Lung microvascular endothelial cell (primary cell): ENCODE measurements around the gene ME3. TPM values are rescaled to one million over a fixed set of nuclear protein-coding genes. Genes with fewer than 3 reads are reported as not detected.
A peak's percentile ranks its signal among the peaks of the same experiment; 100 is the strongest.

ENCODE experiments used
- DNase-seq, 2 donors: peaks; one replicate each; pipeline versions ENCODE4 v3.0.0 to v3.0.0-alpha.2; 2010; ENCODE audit warnings: low read depth in 2 of 2
- total RNA-seq: library from RNA; depleted of rRNA; stranded (reverse); fragments of >200 nt; gene quantifications from 2 replicates; pipeline ENCODE4 v1.2.1, GENCODE V29; 2014

ME3 gene
- total RNA-seq, 1 donor from 2014 or later, result 23.6 TPM

DNA sequence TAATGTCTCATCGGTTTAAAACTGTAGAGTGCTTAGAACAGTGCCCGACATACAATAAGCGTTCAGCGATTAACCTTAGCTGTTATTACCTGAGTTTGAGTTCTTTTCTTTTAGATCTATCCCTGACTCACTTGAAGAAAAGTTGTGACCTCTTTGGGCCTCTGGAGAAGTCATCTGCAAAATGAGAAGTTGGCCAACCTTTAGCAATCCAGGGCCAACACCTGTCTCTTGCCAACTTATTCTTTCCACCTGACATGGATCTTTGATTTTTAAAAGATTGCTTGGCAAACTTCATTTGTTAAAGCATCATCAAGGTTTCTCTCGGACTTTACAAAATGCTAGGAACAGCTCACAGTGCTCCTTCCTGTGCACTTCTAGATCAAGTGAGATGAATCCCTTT is 208.5 kb downstream of the ME3 start:
- DNase-seq, result no peak

- peak; percentile 29 to 40 for DNase-seq
Observed at GRCh38 chr11:86463120-86463519, 209.3 kb downstream of the ME3 start.

DNA sequence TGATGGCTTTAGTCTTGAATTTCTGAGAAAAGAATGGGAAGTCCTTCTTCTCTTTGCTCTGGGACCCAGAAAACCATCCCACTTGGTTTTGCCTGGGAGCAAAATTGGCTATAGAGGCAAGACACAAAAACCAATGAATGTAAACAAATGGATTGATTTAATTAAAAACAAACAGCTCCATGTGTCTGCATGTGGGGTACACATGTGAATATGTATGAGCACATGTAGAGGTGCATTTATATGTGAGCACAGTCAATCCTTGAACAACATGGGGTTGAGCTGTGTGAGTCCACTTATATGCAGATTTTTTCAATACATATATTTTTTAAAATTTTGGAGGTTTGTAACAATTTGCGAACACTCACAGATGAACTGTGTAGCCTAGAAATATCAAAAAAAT is 210.5 kb downstream of the ME3 start:
- DNase-seq, result no peak

DNA sequence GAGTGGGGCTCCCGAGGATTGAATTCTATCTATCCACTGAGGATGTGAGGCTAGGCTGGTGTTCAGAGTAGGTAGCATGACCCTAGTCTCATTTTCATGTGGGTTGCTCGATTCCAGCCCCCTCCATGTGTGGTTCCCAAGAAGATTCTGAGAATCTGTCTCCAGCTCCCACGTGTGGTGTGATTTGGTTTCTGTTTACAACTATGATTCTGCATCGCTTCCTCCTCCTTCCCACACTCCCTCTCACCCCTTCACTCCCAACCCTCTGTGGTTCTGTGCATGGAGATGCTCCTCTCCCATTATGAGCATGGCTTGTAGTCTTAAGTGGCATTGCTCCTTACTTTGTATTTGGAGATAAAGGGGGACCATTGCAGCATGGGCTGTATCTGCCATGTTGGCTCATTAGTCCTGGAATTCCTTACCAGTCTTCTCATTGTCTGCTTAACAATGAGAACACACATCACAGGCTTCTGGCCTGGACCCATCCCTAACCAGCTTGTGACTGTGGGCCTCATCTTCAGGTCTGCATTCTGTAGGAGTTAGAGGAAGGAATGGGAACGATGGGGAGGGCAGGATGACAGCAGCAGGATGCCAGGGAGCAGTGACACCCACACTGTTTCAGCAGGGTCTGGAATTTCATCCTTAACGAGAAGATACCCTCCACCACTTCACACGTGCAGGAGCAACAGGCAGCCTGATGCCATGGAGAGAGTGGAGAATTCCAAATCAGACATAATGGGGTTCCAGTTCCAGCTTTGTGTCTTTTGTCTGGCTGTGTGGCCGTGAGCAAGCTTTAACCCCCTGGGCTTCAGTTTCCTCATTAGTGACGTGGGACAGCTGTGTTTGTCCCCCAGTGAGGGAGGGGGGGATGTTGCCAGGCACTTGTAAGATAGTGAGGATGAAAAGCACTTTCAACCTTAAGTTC is 211.7 kb downstream of the ME3 start:
- DNase-seq, result peak; percentile 57 to 77

DNA sequence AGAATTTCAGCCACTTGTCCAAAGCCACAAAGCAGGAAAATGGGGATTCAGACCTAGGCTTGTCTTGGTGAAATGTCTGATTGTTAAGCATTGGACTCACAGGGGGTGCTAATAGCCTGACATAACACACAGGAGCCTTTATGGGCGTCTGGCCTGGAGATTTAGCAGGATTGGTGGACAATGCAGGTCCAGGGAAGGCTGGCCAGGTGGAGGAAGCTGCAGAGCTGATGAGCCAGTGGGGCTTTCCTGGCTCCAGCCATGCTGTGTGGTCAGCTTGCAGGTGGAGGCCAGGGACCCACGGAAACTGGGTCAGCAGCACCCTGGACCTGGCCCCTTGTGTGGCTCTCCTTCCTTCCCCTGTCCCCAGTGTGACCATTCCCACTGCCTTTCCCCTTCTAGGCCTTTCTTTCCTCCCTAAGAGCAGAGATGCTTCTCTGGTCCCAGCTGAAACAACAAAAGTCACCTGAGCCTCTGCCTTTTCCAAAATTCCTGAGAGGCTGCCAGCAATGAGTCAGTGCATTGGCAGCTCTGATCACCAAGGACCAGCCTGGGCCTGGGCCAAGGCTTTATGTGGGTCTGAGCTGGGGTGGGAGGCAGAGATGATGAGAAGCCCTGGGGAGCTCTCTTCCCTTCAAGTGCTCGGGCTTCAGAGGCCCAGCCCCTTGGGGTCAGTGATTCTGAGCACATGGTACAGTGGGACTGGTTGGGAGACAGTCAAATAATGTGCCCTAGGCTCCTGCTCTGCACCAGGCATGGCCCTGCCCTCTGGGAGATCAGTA is 212.5 kb downstream of the ME3 start:
- DNase-seq, result peak; percentile 97 to 99

- peak; percentile 65 to 71 for DNase-seq
Observed at GRCh38 chr11:86459002-86459385, 213.4 kb downstream of the ME3 start.

- no peak for DNase-seq
Observed at GRCh38 chr11:86458294-86459001, 214.0 kb downstream of the ME3 start.

- peak; percentile 90 to 91 for DNase-seq
Observed at GRCh38 chr11:86456075-86456939, 216.1 kb downstream of the ME3 start.

DNA sequence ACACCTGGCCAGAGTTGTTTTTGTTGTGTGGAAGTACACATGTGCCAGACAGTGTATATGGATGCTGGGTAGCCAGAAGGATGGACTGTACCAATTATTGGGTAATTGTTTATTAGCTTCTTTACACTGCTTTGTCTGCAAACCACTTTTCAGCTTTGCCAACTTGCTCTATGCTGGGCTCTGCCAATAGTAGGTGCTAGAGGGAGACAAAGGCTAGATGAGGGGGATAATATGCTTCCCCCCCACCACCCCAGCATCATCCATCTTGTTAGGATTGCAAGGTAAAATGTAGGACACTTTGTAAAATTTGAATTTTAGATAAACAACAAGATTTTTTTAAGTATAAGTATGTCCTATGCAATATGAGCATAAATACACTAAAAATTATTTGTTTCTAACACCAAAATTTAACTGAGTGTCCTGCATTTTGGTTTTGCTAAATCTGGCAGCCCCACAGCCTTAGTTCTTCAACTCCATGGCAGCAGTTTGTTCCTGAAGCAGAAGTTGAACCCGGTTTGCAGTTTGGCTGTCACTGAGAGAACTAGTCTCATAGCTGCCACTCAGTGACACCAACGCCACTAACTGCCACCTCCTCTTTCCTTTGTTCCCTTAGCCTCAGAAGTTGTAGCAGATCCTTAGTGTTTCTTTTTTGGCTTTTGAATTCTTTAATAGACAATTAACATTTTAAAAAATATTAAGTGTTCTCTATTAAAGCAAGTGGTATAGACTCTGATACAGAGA is 219.0 kb downstream of the ME3 start:
- DNase-seq, result no peak

- no peak for DNase-seq
Observed at GRCh38 chr11:86449993-86450629, 222.3 kb downstream of the ME3 start.

DNA sequence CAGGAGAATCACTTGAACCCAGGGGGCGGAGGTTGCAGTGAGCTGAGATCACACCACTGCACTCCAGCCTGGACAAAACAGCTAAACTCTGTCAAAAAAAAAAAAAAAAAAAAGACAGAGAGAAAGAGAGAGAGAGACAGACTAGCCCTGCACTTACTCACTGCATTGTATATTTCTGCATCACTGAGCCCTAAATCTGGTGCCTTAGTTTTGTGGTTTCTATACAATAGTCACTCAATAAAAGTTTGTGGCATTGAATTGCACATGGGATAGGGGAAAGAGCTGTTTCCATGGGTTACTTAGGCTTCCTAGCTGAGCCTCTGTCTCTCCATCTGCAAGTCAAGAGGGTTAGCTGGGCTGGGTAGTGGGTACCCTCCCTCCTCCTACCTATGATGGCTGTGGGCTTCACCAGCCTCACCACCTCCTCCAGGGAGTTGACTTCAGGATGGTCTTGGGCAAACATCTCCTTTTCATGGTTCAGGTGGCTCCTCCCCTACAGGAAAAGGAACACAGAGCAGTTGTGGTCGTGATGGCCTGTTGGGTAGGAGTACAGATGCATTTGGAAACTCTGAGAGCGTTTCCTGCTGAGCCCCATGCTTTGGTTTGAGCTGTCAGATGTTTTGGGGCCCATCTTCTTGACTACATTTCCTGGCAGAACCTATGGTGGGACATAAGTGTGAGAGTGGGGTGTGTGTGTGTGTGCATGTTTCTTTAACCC is 224.5 kb downstream of the ME3 start:
- DNase-seq, result no peak

GRCh38 chr11:86446924-86447285 is 225.5 kb downstream of the ME3 start:
- DNase-seq, result no peak

DNA sequence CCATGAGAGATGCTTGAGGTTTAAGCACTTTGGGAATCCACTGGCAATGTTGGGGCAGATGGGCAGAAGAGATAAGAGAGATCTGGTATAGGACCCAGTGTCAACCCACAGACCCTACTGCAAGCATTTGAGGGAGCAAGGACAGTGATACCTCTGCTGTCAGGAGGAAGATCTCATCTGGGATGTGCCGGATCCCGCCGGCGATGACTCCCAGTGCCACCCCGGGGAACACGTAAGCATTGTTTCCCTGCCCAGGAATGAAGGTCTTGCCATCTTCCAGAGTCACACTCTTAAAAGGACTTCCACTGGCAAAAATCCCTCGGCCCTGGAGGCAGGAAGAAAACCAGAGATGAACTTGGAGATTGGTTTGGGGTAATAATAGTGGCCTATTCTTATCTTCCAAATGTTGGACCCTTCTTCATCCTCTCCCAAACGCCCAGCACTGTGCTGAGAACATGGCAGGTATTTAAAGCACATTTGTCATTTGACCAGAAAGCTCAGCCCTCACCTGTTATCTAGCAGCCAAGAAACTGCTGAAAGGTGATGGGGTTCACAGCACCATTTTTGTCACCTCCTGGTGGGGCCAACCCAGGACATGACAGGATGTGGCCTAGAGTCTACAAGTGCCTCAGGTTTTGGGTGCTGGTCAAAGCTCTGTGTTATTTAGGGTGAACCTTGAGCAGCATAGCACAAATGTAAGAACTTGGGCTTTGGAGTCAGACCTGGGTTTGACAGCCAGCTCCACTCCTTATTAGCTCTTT is 226.1 kb downstream of the ME3 start:
- no peak for DNase-seq

DNA sequence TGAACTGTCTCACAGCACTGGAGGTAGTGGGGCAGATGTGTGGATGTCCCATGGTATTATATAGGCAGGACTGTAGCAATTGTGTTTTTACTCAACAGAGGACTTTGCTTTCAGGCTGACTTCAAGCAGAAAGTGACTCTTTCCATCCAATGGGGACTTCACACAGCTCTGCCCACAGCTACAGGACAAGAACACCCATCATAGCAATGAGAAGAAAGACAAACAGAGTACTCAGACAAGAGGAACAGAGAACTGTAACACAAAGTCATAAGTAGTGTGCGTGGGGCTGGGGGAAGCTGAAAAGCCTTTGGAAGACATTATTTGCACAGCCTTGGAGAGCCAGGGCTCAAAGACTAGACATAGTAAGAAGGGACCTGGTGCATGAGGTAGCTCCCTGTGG is 227.4 kb downstream of the ME3 start:
- no peak for DNase-seq

GRCh38 chr11:86443415-86443814 is 229.0 kb downstream of the ME3 start:
- no peak for DNase-seq

DNA sequence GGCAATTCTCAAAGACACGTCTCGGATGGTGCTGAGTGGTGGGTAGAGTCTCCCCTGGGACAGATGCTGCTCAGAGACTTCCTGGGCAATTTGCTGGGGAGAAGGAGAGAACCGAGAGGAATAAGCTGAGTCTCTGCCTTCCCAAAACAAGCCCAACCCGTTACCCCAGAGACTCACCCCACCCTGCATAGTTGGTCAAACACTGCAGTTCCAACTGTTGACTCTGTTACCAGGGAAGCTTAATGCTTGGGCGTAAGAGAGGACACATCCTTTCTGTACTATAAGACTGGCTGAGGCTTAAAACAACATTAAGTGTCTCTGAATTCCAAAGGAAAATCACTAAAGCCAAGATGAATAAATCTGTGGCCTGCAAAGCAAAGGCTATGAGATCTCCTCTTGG is 229.6 kb downstream of the ME3 start:
- DNase-seq, result no peak

DNA sequence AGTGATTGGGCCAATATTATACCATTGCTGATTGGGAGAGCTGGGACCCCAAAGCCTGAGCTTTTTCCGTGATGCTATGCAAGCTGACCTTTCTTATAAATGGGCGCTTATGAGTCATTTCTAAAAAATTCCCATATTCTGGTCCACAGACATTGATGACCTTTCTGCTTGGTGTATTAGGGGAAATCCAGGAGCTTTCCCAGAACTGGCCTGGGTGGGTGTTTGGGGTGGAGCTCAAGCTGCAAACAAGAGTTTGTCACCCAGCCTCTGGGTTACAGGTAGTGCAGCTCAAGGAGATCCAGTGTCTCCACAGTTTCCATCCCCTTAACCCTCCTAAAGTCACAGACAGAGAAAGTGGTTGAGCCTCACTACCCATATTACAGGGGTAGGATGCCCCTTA is 230.0 kb downstream of the ME3 start:
- DNase-seq, result peak in 1 of 2 donors; percentile 28

DNA sequence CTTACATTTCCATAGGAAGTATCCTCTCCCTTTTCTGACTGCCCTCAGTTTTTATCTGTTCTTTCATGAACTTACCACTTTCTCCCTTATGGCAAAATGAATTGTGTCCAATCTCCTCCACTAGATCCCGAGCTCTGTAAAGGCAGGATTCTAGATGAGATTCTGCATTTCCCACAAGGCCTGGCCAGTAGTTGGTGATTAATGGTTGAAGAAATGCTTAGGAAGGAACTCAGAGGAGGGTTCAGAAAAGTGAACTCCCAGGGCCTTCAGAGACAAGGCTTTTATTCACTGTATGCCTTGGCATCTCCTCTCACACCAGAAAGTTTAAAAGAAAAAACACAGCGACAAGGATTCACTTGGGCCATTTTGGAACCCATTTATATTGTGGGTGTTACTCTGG is 231.6 kb downstream of the ME3 start:
- no peak for DNase-seq

DNA sequence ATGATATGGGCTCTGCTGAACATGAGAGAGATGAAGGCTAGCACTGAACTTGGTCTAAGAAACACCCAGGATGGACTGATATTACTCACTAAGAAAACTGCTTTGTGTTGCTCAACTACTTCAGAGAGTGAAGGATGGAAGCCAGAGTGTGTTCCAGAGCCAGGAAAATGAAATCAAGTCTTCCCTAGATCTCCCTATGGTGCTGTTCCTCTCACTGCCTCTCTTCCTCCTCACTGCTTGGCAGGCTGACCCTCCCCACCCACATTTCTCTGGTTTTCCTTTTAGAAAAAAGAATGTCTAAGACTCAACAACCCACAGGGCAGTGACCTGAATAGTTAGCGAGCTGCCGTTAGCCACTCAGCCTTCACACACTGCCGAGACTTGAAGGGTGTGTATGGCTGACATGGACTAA is 232.1 kb downstream of the ME3 start:
- DNase-seq, result no peak
